K562 (cell line): ENCODE data around the gene METRNL. TPM values are rescaled to one million over a fixed set of nuclear protein-coding genes. Genes with fewer than 3 reads are reported as not detected.

Experiments
- STAG1 ChIP-seq: sonication (generic); formaldehyde crosslinking; IDR thresholded peaks from 2 replicates; pipeline ENCODE4 v1.5.0; 2020; ENCODE audit warnings: missing genetic modification reagents, borderline replicate concordance
- TCF7L2 ChIP-seq: fragments of 150-350 bp; IDR thresholded peaks from 2 replicates; pipeline ENCODE4 v1.6.1; 2016; ENCODE audit warnings: low read depth, mild to moderate bottlenecking, low read length, moderate library complexity
- ZBTB7A ChIP-seq: IDR thresholded peaks from 2 replicates; pipeline ENCODE4 v1.6.1; 2011; ENCODE audit warnings: low read depth, mild to moderate bottlenecking, low read length, moderate library complexity, borderline replicate concordance; ENCODE audit not compliant: control insufficient read depth
- ZFP91 ChIP-seq: sonication (generic); formaldehyde crosslinking; IDR thresholded peaks from 2 replicates; pipeline ENCODE4 v1.8.0; 2022; ENCODE audit warnings: mild to moderate bottlenecking, missing genetic modification reagents
- ZFPM2 ChIP-seq: fragments of 250-450 bp; sonication (Bioruptor Pico); IDR thresholded peaks from 2 replicates; pipeline ENCODE4 v1.5.1; 2022; ENCODE audit warnings: mild to moderate bottlenecking
- ZNF431 ChIP-seq: sonication (generic); formaldehyde crosslinking; IDR thresholded peaks from 2 replicates; pipeline ENCODE4 v1.8.0; 2022; ENCODE audit warnings: mild to moderate bottlenecking, missing genetic modification reagents
- ZSCAN32 ChIP-seq: fragments of 450-650 bp; formaldehyde crosslinking; IDR thresholded peaks from 2 replicates; pipeline ENCODE4 v1.4.0; 2020; ENCODE audit warnings: mild to moderate bottlenecking, moderate library complexity
- polyA plus RNA-seq, 8 experiments: library from polyadenylated mRNA; depleted of rRNA in 4 of 8; stranded (reverse) in 5 of 8; unstranded in 3 of 8; fragments of >200 nt; fragmentation: Nextera tagmentation in 2 of 8; fragmentation: Illumina TruSeq in 1 of 8; extraction: Ambion mirVana in 2 of 8; extraction: Trizol in 1 of 8; gene quantifications; 2 replicates each; pipeline versions ENCODE4 v1.2.1 to v1.2.3, GENCODE V29; 2011 to 2014; ENCODE audit warnings: inconsistent platforms in 1 of 8, missing spikeins in 1 of 8
- total RNA-seq, 7 experiments: library from RNA; depleted of rRNA in 6 of 7; stranded (reverse); fragments of >200 nt in 6 of 7; fragmentation: Illumina TruSeq in 2 of 7; extraction: Trizol in 2 of 7; gene quantifications; 2 replicates each; pipeline versions ENCODE4 v1.2.1 to v1.2.3, GENCODE V29; 2011 to 2021; ENCODE audit warnings: low replicate concordance in 1 of 7

The METRNL gene
- total and polyA plus RNA-seq, 9 of the 15 experiments (the other 6 are each of a cell fraction or from before 2014, with no cell fraction given): 0.17 to 31.8 (median 2.9) TPM

GRCh38 chr17:83131401-83132011, 52.1 kb downstream of the METRNL start (continued):
- TF ChIP-seq ZSCAN32 (CRISPR knock-in tag) (no peak), STAG1 (CRISPR knock-in tag) (no peak), TCF7L2 (no peak), ZNF431 (no peak), ZFPM2 (CRISPR knock-in tag) (no peak), ZBTB7A (no peak; the same call in 1 of the 2 replicates), ZFP91 (CRISPR knock-in tag) (no peak)
